GM18951 (cell line): ENCODE results near the gene DCAF8L1.
"Not testable (repeated sequence)": the region's sequence is repeated elsewhere in the genome, so short reads cannot be mapped to it uniquely, and the experiment has no call there.

Experiments
- POLR2A ChIP-seq: IDR thresholded peaks from 4 replicates; pipeline ENCODE4 v1.6.1; 2011; ENCODE audit warnings: mild to moderate bottlenecking; ENCODE audit not compliant: insufficient read length, insufficient read depth; ENCODE audit errors: extremely low read depth
- in situ Hi-C: fragments of 300-500 bp; cut with MboI; formaldehyde crosslinking; loops from one replicate; pipeline ENCODE4 v1.12.0; 2022; ENCODE audit warnings: low sequenced_read_pairs, mixed read lengths, inconsistent platforms; ENCODE audit not compliant: unreplicated experiment

The DCAF8L1 gene

GRCh38 chrX:27964432-27964831 is 16.8 kb downstream of the DCAF8L1 start:
- in situ Hi-C loops = no loop called here
- no peak for TF ChIP-seq POLR2A

- in situ Hi-C loops = not testable (repeated sequence)
Observed at GRCh38 chrX:27960410-27960809, 20.8 kb downstream of the DCAF8L1 start.

- in situ Hi-C loops = no loop called here
Observed at GRCh38 chrX:27953171-27953570, 28.1 kb downstream of the DCAF8L1 start.

GRCh38 chrX:27933361-27933760 is 47.9 kb downstream of the DCAF8L1 start:
- in situ Hi-C loops = no loop called here
- TF ChIP-seq POLR2A = no peak

More at GRCh38 chrX:27953171-27953570, 28.1 kb downstream of the DCAF8L1 start:
- no peak for TF ChIP-seq POLR2A
